H9 (cell line): ENCODE measurements around the gene DNAJA2. TPM values are rescaled to one million over a fixed set of nuclear protein-coding genes. Genes with fewer than 3 reads are reported as not detected.

ENCODE experiments used
- DNase-seq: peaks from one replicate; pipeline ENCODE4 v3.0.0-alpha.2; 2017
- H2AFZ ChIP-seq: one replicate; pipeline ENCODE4 v1.6.1; 2013; ENCODE audit warnings: mild to moderate bottlenecking, low read length, control low read depth, moderate library complexity
- H2AK5ac ChIP-seq: 2 replicates; pipeline ENCODE4 v1.6.1; 2013; ENCODE audit warnings: low read length, control low read depth, mixed read lengths; ENCODE audit not compliant: insufficient read length
- H2BK120ac ChIP-seq: one replicate; pipeline ENCODE4 v1.6.1; 2013; ENCODE audit warnings: low read depth, mild to moderate bottlenecking, low read length, control low read depth, inconsistent platforms; ENCODE audit not compliant: poor library complexity, severe bottlenecking
- H2BK12ac ChIP-seq: 2 replicates; pipeline ENCODE4 v1.6.1; 2013; ENCODE audit warnings: low read length, control low read depth, mixed read lengths, low read depth; ENCODE audit not compliant: insufficient read length
- H2BK15ac ChIP-seq: 2 replicates; pipeline ENCODE4 v1.6.1; 2013; ENCODE audit warnings: low read depth, low read length, control low read depth
- H2BK20ac ChIP-seq: one replicate; pipeline ENCODE4 v1.6.1; 2013; ENCODE audit warnings: low read depth, mild to moderate bottlenecking, low read length, control low read depth, inconsistent platforms; ENCODE audit not compliant: poor library complexity, severe bottlenecking
- H2BK5ac ChIP-seq: 2 replicates; pipeline ENCODE4 v1.6.1; 2013; ENCODE audit warnings: low read length, control low read depth, mixed read lengths; ENCODE audit not compliant: insufficient read length
- H3K14ac ChIP-seq: 2 replicates; pipeline ENCODE4 v1.6.1; 2013; ENCODE audit warnings: low read length, control low read depth; ENCODE audit not compliant: insufficient read depth
- H3K18ac ChIP-seq: 2 replicates; pipeline ENCODE4 v1.6.1; 2013; ENCODE audit warnings: low read depth, mild to moderate bottlenecking, mixed read lengths, low read length, control low read depth; ENCODE audit not compliant: insufficient read length
- H3K23ac ChIP-seq: 2 replicates; pipeline ENCODE4 v1.6.1; 2013; ENCODE audit warnings: low read length, control low read depth, mixed read lengths, low read depth; ENCODE audit not compliant: insufficient read length
- H3K23me2 ChIP-seq: 2 replicates; pipeline ENCODE4 v1.6.1; 2013; ENCODE audit warnings: low read depth, mild to moderate bottlenecking, mixed read lengths, low read length, control low read depth; ENCODE audit not compliant: insufficient read length, poor library complexity, severe bottlenecking
- H3K27ac ChIP-seq: 2 replicates; pipeline ENCODE4 v1.5.1; 2013; ENCODE audit warnings: low read length, control low read depth, mixed read lengths, low read depth; ENCODE audit not compliant: insufficient read length
- H3K27me3 ChIP-seq: 2 replicates; pipeline ENCODE4 v1.6.1; 2013; ENCODE audit warnings: low read length, control low read depth, inconsistent platforms; ENCODE audit not compliant: insufficient read depth
- H3K4ac ChIP-seq: 2 replicates; pipeline ENCODE4 v1.6.1; 2013; ENCODE audit warnings: low read depth, mild to moderate bottlenecking, control low read depth, inconsistent platforms, low read length, moderate library complexity
- H3K4me1 ChIP-seq: 2 replicates; pipeline ENCODE4 v1.6.1; 2013; ENCODE audit warnings: low read length, control low read depth, inconsistent platforms; ENCODE audit not compliant: insufficient read depth
- H3K4me2 ChIP-seq: 2 replicates; pipeline ENCODE4 v1.6.1; 2013; ENCODE audit warnings: low read length, control low read depth, mixed read lengths; ENCODE audit not compliant: insufficient read length, insufficient read depth
- H3K56ac ChIP-seq: 2 replicates; pipeline ENCODE4 v1.6.1; 2013; ENCODE audit warnings: low read depth, mild to moderate bottlenecking, mixed read lengths, low read length, control low read depth; ENCODE audit not compliant: insufficient read length
- H3K79me1 ChIP-seq: 2 replicates; pipeline ENCODE4 v1.6.1; 2013; ENCODE audit warnings: low read depth, mild to moderate bottlenecking, moderate library complexity, low read length, control low read depth, inconsistent platforms; ENCODE audit not compliant: insufficient read depth, poor library complexity, severe bottlenecking
- H3K79me2 ChIP-seq: 2 replicates; pipeline ENCODE4 v1.6.1; 2013; ENCODE audit warnings: low read length, control low read depth, inconsistent platforms; ENCODE audit not compliant: insufficient read depth
- H3K9ac ChIP-seq: 2 replicates; pipeline ENCODE4 v1.6.1; 2013; ENCODE audit warnings: low read length, control low read depth, mixed read lengths; ENCODE audit not compliant: insufficient read length; ENCODE audit errors: extremely low read depth
- H3K9me3 ChIP-seq: one replicate; pipeline ENCODE4 v1.6.1; 2013; ENCODE audit warnings: low read depth, low read length, inconsistent platforms; ENCODE audit not compliant: control insufficient read depth
- H3T11ph ChIP-seq: one replicate; pipeline ENCODE4 v1.6.1; 2013; ENCODE audit warnings: mild to moderate bottlenecking, low read length, control low read depth, inconsistent platforms
- H4K20me1 ChIP-seq: one replicate; pipeline ENCODE4 v1.6.1; 2013; ENCODE audit not compliant: control insufficient read depth, insufficient read length, insufficient read depth
- H4K5ac ChIP-seq: 2 replicates; pipeline ENCODE4 v1.6.1; 2013; ENCODE audit warnings: low read depth, mild to moderate bottlenecking, mixed read lengths, low read length, control low read depth; ENCODE audit not compliant: insufficient read length
- H4K8ac ChIP-seq: replicated peaks from 2 replicates; pipeline ENCODE4 v1.6.1; 2013; ENCODE audit warnings: low read length, control low read depth, mixed read lengths, low read depth; ENCODE audit not compliant: insufficient read length
- H4K91ac ChIP-seq: 2 replicates; pipeline ENCODE4 v1.6.1; 2013; ENCODE audit warnings: low read depth, mild to moderate bottlenecking, moderate library complexity, mixed read lengths, low read length, control low read depth; ENCODE audit not compliant: insufficient read length
- H3K27ac Mint-ChIP-seq, 3 experiments: 2 replicates in 2 of 3; 3 replicates in 1 of 3; pipeline ENCODE4 v1.8.0; 2020 to 2021; ENCODE audit warnings: mixed read lengths in 3 of 3, mild to moderate bottlenecking in 1 of 3, moderate library complexity in 1 of 3
- H3K27me3 Mint-ChIP-seq: 2 replicates; pipeline ENCODE4 v1.8.0; 2021; ENCODE audit warnings: low read depth, mild to moderate bottlenecking, moderate library complexity, mixed read lengths
- H3K36me3 Mint-ChIP-seq, 3 experiments: 2 replicates in 2 of 3; 3 replicates in 1 of 3; pipeline ENCODE4 v1.8.0; 2020 to 2021; ENCODE audit warnings: low read depth in 3 of 3, mixed read lengths in 3 of 3; ENCODE audit not compliant: insufficient read depth in 1 of 3
- H3K4me1 Mint-ChIP-seq, 2 experiments: 2 replicates each; pipeline ENCODE4 v1.8.0; 2020; ENCODE audit warnings: mixed read lengths in 2 of 2
- H3K4me3 Mint-ChIP-seq, 2 experiments: 2 replicates in 1 of 2; 3 replicates in 1 of 2; pipeline ENCODE4 v1.8.0; 2020 to 2021; ENCODE audit warnings: mild to moderate bottlenecking in 2 of 2, mixed read lengths in 2 of 2, moderate library complexity in 1 of 2
- H3K9me3 Mint-ChIP-seq, 2 experiments: 2 replicates in 1 of 2; 3 replicates in 1 of 2; pipeline ENCODE4 v1.8.0; 2020; ENCODE audit warnings: mild to moderate bottlenecking in 2 of 2, mixed read lengths in 2 of 2, moderate library complexity in 1 of 2
- CTCF ChIP-seq: fragments of 200-600 bp; sonication (generic); conservative IDR thresholded peaks from 3 replicates; pipeline ENCODE4 v1.8.0; 2021; ENCODE audit warnings: antibody characterized with exemption, mild to moderate bottlenecking
- WGBS: extraction: QIAGEN DNeasy Blood & Tissue Kit; methylation state at CpG from one replicate; pipeline ENCODE4 v1.1.7; 2013; ENCODE audit warnings: missing lambda C conversion rate, low lambda C conversion rate, mixed read lengths; ENCODE audit not compliant: insufficient read length; ENCODE audit errors: extremely low coverage; 5-methylcytosine and 5-hydroxymethylcytosine counted together
- total RNA-seq: library from RNA; stranded (reverse); gene quantifications from 2 replicates; pipeline ENCODE4 v1.2.1, GENCODE V29; 2021

The DNAJA2 gene
- total RNA-seq, 1 experiment from 2014 or later = 102 TPM

GRCh38 chr16:46997844-46998243 lies 24.4 kb upstream of the DNAJA2 start:
- H3K27me3 Mint-ChIP-seq = no peaks in the 10 kb centered on the region; the same call in 1 of the 2 replicates
- no peaks in the 10 kb centered on the region for H4K20me1 ChIP-seq
- no peak overlapping the region for H4K8ac ChIP-seq
- H3K4me1 ChIP-seq = no peaks in the 10 kb centered on the region
- no peak overlapping the region for H2BK120ac ChIP-seq
- no peak overlapping the region for H4K5ac ChIP-seq
- WGBS = no CpG with 5 or more reads among the region's 3 CpGs
- H3K27ac ChIP-seq = no peak overlapping the region
- H2BK12ac ChIP-seq = no peak overlapping the region
- peaks cover 0 to 12% (median 2%) of the 10 kb centered on the region in 3 experiments; a peak in 3 of 7 replicates for H3K36me3 Mint-ChIP-seq
- no peaks in the 10 kb centered on the region for H3K23me2 ChIP-seq
- no peak overlapping the region for H4K91ac ChIP-seq
- no peak overlapping the region for H3K4me3 Mint-ChIP-seq
- no peak overlapping the region for H2AK5ac ChIP-seq
- H3K9ac ChIP-seq = no peak overlapping the region
- no peak overlapping the region for H2BK20ac ChIP-seq
- no peak overlapping the region for H3K27ac Mint-ChIP-seq
- no peaks in the 10 kb centered on the region for H3K27me3 ChIP-seq
- no peaks in the 10 kb centered on the region for H3K9me3 ChIP-seq
- no peak for TF ChIP-seq CTCF
- no peak overlapping the region for H3K4me2 ChIP-seq
- no peak for DNase-seq
- H3K4me1 Mint-ChIP-seq = peaks cover 8 to 10% of the 10 kb centered on the region in 2 experiments
- H3K79me2 ChIP-seq = no peaks in the 10 kb centered on the region
- no peak overlapping the region for H3K18ac ChIP-seq
- H3K4ac ChIP-seq = no peak overlapping the region
- no peak overlapping the region for H3K23ac ChIP-seq
- H2BK15ac ChIP-seq = no peak overlapping the region
- H3K14ac ChIP-seq = no peak overlapping the region
- no peak overlapping the region for H3K56ac ChIP-seq
- H2BK5ac ChIP-seq = no peak overlapping the region
- no peak overlapping the region for H2AFZ ChIP-seq
- no peak overlapping the region for H3T11ph ChIP-seq
- H3K79me1 ChIP-seq = no peaks in the 10 kb centered on the region
- H3K9me3 Mint-ChIP-seq = peaks cover 12 to 15% of the 10 kb centered on the region in 2 experiments
